GM18505 (cell line): Measurements from ENCODE around the gene MVB12A.

Experiments used
- ATAC-seq: cut with Tn5 transposase; IDR thresholded peaks from one replicate; pipeline ENCODE4 v1.9.1; 2021; ENCODE audit not compliant: unreplicated experiment
- POLR2A ChIP-seq: IDR thresholded peaks from 4 replicates; pipeline ENCODE4 v1.6.1; 2011; ENCODE audit warnings: borderline replicate concordance; ENCODE audit not compliant: insufficient read depth, insufficient read length; ENCODE audit errors: extremely low read depth

The MVB12A gene

GRCh38 chr19:17445526-17446165, 25.8 kb downstream of the MVB12A start:
- ATAC-seq, result no peak
- TF ChIP-seq POLR2A, result no peak

GRCh38 chr19:17447704-17448130, 27.9 kb downstream of the MVB12A start:
- TF ChIP-seq POLR2A, result no peak
- ATAC-seq, result no peak

DNA sequence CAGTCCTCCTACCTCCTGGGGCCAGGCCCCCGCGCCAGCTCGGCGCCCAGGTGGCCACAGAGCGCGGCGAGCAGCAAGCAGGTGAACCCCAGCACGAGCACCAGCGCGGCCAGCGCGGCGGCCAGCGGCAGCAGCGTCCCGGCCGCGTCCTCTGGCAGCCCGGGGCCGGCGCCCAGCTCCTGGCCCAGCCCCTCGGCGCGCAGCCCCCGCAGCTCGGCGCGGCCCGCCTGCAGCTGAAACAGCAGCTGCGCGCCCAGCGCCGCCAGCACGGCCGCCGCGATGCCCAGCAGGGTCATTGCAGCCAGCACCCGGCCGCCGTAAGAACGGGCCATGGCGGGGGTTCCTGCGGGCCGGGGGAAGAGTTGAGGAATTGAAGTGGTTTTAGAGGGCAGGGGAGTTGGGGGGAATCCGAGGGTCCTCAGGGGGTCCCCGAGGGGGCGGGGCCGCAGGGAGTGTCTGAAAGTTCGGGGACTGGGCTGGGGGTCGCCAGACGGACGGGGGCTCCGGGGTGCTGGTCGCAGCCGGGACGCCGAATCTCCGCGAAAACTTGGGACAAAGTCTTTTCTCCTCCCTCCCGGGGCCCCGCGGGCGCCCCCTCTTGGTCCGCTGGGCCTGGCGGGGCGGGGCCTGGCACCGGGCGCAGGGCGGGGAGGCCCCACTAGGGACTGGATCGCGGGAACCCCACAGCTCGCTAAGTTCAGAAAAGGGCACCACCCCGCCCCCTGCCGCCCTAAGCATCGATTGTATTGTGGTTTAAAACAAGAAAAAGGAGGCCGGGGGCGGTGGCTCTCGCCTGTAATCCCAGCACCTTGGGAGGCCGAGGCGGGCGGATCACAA, 28.5 kb downstream of the MVB12A start, which contains the start of gene TMEM221:
TSS of gene TMEM221 (minus strand) at position 538 of the 837 bp plus-strand sequence. CDS start at position 332, 206 bp downstream.
- no peak for TF ChIP-seq POLR2A
- ATAC-seq, result no peak

- TF ChIP-seq POLR2A, result no peak
- no peak for ATAC-seq
Measured at GRCh38 chr19:17450264-17451075, 30.6 kb downstream of the MVB12A start.

GRCh38 chr19:17451820-17452219, 32.0 kb downstream of the MVB12A start:
- TF ChIP-seq POLR2A, result no peak
- no peak for ATAC-seq

GRCh38 chr19:17454576-17455071, 34.8 kb downstream of the MVB12A start:
- no peak for TF ChIP-seq POLR2A
- no peak for ATAC-seq

DNA sequence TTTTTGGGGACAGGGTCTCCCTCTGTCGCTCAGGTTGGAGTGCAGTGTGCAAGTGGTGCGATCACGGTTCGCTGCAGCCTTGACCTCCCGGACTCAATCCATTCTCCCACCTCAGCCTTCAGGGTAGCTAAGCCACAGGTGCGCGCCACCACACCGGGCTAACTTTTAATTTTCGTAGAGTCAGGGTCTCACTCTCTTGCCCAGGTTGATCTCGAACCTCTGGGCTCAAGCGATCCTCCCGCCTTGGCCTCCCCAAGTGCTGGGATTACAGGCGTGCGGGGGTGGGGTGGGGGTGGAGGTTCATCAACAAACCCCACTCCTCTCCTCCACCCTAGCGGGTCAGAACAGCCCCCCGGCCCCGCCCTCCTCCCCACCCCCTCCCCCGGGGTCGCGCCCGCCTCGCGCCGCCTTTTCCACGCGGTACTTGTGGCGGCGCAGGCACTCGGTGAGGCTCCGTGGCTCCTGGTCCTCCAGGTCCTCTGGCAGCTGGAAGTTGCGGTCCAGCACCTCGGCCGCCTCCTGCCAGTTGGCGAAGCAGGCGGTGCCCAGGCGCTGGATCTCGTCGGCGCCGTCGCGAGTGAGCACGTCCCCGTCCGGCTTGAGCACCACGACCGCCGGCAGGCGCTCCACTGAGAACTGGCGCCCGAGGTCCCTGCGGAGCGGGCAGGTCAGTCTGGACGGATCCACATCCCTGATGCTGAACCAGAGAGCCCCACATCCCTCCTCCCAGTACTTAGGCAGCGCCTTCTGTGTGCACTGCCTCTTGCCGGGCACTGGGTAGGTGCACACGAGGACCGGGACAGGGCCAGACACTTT, 35.7 kb downstream of the MVB12A start:
- ATAC-seq, result no peak
- TF ChIP-seq POLR2A, result no peak

DNA sequence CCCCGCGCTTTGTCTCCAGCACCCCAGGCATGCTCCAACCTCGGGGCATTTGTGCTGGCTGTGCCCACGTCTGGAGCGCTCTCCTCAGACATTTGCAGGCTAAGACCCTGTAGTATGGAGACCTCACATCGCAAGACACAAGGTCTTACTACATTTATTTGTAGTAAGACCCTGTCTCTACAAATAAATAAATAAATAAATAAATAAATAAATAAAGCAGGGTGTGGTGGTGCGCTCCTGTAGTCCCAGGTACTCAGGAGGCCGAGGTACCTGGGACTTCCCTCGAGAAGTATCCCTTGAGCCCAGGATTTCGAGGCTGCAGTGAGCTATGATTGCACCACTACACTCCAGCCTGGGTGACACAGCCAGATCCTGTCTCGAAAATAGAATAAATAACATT, 36.3 kb downstream of the MVB12A start:
- ATAC-seq, result no peak
- no peak for TF ChIP-seq POLR2A

GRCh38 chr19:17457616-17458015, 37.8 kb downstream of the MVB12A start:
- no peak for ATAC-seq

DNA sequence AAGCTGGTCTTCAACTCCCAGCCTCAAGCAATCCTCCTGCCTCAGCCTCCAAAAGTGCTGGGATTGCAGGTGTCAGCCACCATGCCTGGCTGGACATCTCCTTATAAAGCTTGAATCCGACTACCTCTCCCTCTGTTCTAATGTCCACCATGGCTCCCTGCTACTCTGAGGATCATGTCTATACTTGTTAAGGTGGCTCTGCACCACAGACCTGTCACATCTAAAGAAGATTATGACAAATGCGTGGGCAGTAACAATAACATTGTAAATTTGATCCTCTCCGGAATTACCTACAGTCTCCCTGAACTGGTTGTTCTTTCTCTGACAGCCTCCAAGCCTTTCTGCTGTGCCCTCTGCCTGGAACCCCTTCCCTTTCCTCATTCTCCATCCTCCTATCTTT, 39.1 kb downstream of the MVB12A start:
- TF ChIP-seq POLR2A, result no peak
- ATAC-seq, result no peak

More at GRCh38 chr19:17457616-17458015, 37.8 kb downstream of the MVB12A start:
- TF ChIP-seq POLR2A, result no peak

GRCh38 chr19:17460372-17461230, 40.8 kb downstream of the MVB12A start, which contains the start of gene NXNL1:
Gene NXNL1, minus strand, starts transcription at chr19:17460926. Its CDS starts 57 bp downstream, at chr19:17460869.
- no peak for TF ChIP-seq POLR2A
- ATAC-seq, result no peak
